Mesothelial cell of epicardium (in vitro differentiated cells): ENCODE results near the gene MYBPC2. TPM values are rescaled to one million over a fixed set of nuclear protein-coding genes. Genes with fewer than 3 reads are reported as not detected.

Source experiments
- DNase-seq, 2 experiments: peaks; one replicate each; pipeline ENCODE4 v3.0.0; 2021; ENCODE audit warnings: low spot score in 2 of 2; ENCODE audit not compliant: unreplicated experiment in 2 of 2
- H3K27ac Mint-ChIP-seq: 2 replicates; pipeline ENCODE4 v1.8.0; 2021; ENCODE audit warnings: mixed read lengths
- H3K27me3 Mint-ChIP-seq: 2 replicates; pipeline ENCODE4 v1.8.0; 2021; ENCODE audit warnings: low read depth, mixed read lengths
- H3K36me3 Mint-ChIP-seq: 2 replicates; pipeline ENCODE4 v1.8.0; 2021; ENCODE audit warnings: mixed read lengths
- H3K4me1 Mint-ChIP-seq: 2 replicates; pipeline ENCODE4 v1.8.0; 2021; ENCODE audit warnings: mixed read lengths
- H3K4me3 Mint-ChIP-seq: 2 replicates; pipeline ENCODE4 v1.8.0; 2021; ENCODE audit warnings: mild to moderate bottlenecking, moderate library complexity, mixed read lengths
- H3K9me3 Mint-ChIP-seq: 2 replicates; pipeline ENCODE4 v1.8.0; 2021; ENCODE audit warnings: mixed read lengths
- total RNA-seq: library from RNA; stranded (reverse); gene quantifications from 3 replicates; pipeline ENCODE4 v1.2.1, GENCODE V29; 2021
- TF ChIP-seq, protein P1 (sequence below): fragments of 200-600 bp; sonication (generic); IDR thresholded peaks from one replicate; pipeline ENCODE4 v1.5.0; 2021; ENCODE audit warnings: antibody characterized with exemption; ENCODE audit not compliant: unreplicated experiment

Gene MYBPC2
- total RNA-seq, 1 donor from 2014 or later: 1.2 TPM

DNA sequence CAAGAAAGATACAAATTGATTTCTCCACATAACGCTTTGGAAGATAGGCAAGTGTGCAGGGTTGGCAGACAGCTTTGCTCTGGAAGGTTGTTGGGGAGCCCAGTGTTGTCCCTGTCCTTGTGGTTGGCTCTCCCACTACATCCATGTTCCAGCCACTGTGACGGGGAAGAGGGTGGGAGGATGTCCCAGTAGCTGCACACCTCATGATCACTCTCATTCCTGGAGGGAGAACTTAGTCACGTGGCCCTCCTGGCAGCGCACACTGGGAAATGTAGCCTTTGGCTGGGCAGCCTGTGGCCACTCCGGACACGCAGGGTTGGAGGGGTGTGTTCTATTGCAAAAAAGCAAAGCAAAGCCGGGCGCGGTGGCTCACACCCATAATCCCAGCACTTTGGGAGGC, 38.7 kb upstream of the MYBPC2 start:
- no peak overlapping the region for H3K27ac Mint-ChIP-seq
- H3K36me3 Mint-ChIP-seq: peaks cover 37% of the 10 kb centered on the region
- DNase-seq: no peak
- no peaks in the 10 kb centered on the region for H3K9me3 Mint-ChIP-seq
- no peaks in the 10 kb centered on the region for H3K4me1 Mint-ChIP-seq
- no peak overlapping the region for H3K4me3 Mint-ChIP-seq
- TF ChIP-seq, protein P1, sequence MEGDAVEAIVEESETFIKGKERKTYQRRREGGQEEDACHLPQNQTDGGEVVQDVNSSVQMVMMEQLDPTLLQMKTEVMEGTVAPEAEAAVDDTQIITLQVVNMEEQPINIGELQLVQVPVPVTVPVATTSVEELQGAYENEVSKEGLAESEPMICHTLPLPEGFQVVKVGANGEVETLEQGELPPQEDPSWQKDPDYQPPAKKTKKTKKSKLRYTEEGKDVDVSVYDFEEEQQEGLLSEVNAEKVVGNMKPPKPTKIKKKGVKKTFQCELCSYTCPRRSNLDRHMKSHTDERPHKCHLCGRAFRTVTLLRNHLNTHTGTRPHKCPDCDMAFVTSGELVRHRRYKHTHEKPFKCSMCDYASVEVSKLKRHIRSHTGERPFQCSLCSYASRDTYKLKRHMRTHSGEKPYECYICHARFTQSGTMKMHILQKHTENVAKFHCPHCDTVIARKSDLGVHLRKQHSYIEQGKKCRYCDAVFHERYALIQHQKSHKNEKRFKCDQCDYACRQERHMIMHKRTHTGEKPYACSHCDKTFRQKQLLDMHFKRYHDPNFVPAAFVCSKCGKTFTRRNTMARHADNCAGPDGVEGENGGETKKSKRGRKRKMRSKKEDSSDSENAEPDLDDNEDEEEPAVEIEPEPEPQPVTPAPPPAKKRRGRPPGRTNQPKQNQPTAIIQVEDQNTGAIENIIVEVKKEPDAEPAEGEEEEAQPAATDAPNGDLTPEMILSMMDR: no peak
- no peaks in the 10 kb centered on the region for H3K27me3 Mint-ChIP-seq

DNA sequence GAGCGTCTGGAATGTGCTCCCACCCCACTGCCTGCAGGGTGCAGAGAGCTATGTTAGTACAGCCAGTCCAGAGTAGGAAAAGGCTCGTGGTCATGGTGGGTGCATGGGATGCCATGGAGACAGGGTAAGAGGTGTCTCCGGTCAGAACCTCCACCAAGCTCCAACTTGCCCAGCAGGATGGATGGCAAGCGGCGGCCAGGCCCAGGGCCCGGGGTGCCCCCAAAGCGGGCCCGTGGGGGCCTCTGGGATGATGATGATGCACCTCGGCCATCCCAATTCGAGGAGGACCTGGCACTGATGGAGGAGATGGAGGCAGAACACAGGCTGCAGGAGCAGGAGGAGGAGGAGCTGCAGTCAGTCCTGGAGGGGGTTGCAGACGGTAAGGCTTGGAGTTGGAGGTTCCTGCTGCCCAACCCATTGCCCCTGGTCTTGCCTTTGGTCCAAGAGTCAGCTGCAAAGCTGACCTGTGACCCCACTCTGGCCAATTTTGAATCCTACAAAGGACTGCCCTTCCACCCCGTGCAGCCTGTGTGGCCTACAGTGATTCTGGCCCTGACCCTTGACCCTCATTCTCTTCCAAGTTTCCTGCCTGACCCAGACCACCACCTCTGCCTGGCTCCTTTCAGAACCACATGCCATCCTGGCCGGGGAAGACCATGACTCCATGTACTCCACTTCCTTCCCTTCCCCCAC, 33.9 kb upstream of the MYBPC2 start:
- DNase-seq: no peak
- Mint-ChIP-seq H3K9me3 (no peaks in the 10 kb centered on the region), H3K27me3 (no peaks in the 10 kb centered on the region), H3K36me3 (peaks cover 19% of the 10 kb centered on the region), H3K4me3 (no peak overlapping the region), H3K4me1 (no peaks in the 10 kb centered on the region), H3K27ac (no peak overlapping the region)
- TF ChIP-seq, protein P1: no peak

DNA sequence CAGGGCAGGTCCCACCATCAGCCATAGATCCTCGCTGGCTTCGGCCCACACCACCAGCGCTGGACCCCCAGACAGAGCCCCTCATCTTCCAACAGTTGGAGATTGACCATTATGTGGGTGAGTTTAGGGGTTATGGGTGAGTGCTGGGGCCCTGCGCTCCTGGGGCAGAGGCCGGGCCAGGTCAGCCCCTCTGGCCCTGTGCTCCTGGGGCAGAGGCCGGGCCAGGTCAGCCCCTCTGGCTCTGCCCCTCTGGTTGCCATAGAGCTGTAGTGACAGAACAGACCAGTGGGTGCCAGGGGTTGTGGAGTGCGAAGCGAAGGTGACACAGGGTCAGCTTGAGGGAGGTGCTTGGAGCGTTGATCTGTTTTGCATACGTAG, 33.3 kb upstream of the MYBPC2 start:
- Mint-ChIP-seq H3K4me3 (no peak overlapping the region), H3K4me1 (no peaks in the 10 kb centered on the region), H3K36me3 (peaks cover 19% of the 10 kb centered on the region), H3K27me3 (no peaks in the 10 kb centered on the region), H3K9me3 (no peaks in the 10 kb centered on the region), H3K27ac (no peak overlapping the region)
- no peak for DNase-seq
- TF ChIP-seq, protein P1: no peak

DNA sequence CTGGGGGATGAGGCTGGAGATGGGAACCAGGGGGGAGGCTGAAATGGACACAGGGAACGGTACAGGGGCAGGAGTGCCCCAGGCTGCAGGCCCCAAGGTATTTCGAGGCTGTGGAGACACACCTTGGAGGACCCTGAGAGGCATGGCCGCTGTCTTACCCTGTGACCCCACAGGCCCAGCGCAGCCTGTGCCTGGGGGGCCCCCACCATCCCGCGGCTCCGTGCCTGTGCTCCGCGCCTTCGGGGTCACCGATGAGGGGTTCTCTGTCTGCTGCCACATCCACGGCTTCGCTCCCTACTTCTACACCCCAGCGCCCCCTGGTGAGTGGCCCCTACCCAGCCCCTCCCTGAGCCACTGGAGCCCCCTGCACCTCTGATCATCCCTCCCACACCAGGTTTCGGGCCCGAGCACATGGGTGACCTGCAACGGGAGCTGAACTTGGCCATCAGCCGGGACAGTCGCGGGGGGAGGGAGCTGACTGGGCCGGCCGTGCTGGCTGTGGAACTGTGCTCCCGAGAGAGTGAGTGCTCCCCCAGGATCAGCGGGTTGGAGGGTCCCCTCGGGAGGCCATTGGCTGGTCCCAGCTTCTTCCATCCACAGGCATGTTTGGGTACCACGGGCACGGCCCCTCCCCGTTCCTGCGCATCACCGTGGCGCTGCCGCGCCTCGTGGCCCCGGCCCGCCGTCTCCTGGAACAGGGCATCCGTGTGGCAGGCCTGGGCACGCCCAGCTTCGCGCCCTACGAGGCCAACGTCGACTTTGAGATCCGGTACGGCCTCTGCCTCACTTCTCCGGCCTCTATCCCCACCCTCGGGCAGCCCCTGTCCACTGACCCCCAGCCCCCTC, 30.9 kb upstream of the MYBPC2 start:
- no peaks in the 10 kb centered on the region for H3K27me3 Mint-ChIP-seq
- TF ChIP-seq, protein P1: no peak
- no peak overlapping the region for H3K27ac Mint-ChIP-seq
- H3K4me1 Mint-ChIP-seq: no peaks in the 10 kb centered on the region
- no peak for DNase-seq
- H3K4me3 Mint-ChIP-seq: no peak overlapping the region
- H3K36me3 Mint-ChIP-seq: peaks cover 20% of the 10 kb centered on the region
- no peaks in the 10 kb centered on the region for H3K9me3 Mint-ChIP-seq

DNA sequence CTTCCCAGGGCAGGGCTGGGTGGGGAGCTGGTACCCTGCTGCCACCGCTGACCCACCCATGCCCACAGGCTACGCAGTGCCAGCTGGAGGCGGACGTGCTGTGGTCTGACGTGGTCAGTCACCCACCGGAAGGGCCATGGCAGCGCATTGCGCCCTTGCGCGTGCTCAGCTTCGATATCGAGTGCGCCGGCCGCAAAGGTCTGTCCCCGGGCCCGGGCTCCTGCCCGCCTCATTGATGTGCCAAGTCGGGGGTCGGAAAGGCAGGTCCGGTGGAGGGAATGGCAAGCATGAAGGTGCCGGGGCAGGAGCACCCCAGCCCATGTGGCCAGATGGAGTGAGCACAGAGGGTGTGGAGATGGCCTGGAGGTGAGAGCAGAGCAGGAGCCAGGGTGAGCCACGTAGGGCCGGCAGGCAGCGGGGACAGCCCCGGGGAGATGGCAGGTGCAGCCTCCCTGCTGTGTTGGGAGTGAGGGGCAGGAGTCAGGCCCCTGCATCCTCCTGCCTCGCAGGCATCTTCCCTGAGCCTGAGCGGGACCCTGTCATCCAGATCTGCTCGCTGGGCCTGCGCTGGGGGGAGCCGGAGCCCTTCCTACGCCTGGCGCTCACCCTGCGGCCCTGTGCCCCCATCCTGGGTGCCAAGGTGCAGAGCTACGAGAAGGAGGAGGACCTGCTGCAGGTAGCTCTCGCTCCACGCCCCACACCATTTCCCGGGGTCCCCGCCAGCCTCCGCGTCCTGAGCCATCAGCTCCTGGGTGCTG, 30.0 kb upstream of the MYBPC2 start:
- Mint-ChIP-seq H3K27ac (no peak overlapping the region), H3K27me3 (no peaks in the 10 kb centered on the region), H3K36me3 (peaks cover 20% of the 10 kb centered on the region), H3K9me3 (no peaks in the 10 kb centered on the region), H3K4me3 (no peak overlapping the region), H3K4me1 (no peaks in the 10 kb centered on the region)
- DNase-seq: no peak
- TF ChIP-seq, protein P1: no peak
